Measurements from ENCODE around the gene CEBPG.
A peak's percentile ranks its signal among the peaks of the same experiment; 100 is the strongest.

Gene CEBPG

GRCh38 chr19:33366127-33366526 is 7.4 kb upstream of the CEBPG start:
- Histone ChIP-seq H3K4me1 (ENCODE audit: control insufficient read depth, insufficient read depth, low read length, poor library complexity, severe bottlenecking) (no peaks in the 10 kb centered on the region), H3K4me3 (ENCODE audit: insufficient read depth, low read depth, low read length, poor library complexity, severe bottlenecking) (no peak overlapping the region), H3K9me3 (ENCODE audit: control insufficient read depth, low read length) (no peaks in the 10 kb centered on the region), H3K36me3 (ENCODE audit: control insufficient read depth, insufficient read depth, low read length) (no peaks in the 10 kb centered on the region), H3K27me3 (replicated peaks; ENCODE audit: control insufficient read depth, insufficient read depth, low read length, poor library complexity, severe bottlenecking) (no peaks in the 10 kb centered on the region), H3K27ac (ENCODE audit: insufficient read depth, low read length, poor library complexity, severe bottlenecking) (no peak overlapping the region)
- no peak for DNase-seq

DNA sequence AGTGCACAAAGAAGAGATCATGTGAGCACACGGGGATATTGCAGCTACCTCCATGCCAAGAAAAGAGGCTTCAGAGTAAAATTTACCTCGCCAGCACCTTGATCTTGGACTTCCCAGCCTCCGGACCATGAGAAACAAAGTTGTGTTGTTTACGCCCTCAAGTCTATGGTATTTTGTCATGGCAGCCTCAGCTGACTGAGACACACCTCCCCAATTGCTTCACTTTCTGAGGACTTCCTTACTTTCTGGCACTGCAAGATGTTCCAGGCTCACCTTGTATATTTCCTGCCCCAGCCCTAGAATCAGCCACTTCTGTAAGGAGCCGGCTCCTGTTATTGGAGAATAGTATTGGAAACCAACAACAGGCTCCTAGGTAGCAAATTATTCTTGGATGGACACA is 6.6 kb upstream of the CEBPG start:
- no peak overlapping the region for H3K4me3 ChIP-seq (ENCODE audit: insufficient read depth, low read depth, low read length, poor library complexity, severe bottlenecking)
- H3K9me3 ChIP-seq (ENCODE audit: control insufficient read depth, low read length): no peaks in the 10 kb centered on the region
- no peaks in the 10 kb centered on the region for H3K36me3 ChIP-seq (ENCODE audit: control insufficient read depth, insufficient read depth, low read length)
- no peaks in the 10 kb centered on the region for H3K4me1 ChIP-seq (ENCODE audit: control insufficient read depth, insufficient read depth, low read length, poor library complexity, severe bottlenecking)
- H3K27ac ChIP-seq (ENCODE audit: insufficient read depth, low read length, poor library complexity, severe bottlenecking): no peak overlapping the region
- no peak for DNase-seq
- H3K27me3 ChIP-seq (replicated peaks; ENCODE audit: control insufficient read depth, insufficient read depth, low read length, poor library complexity, severe bottlenecking): no peaks in the 10 kb centered on the region

- Histone ChIP-seq H3K27me3 (replicated peaks; ENCODE audit: control insufficient read depth, insufficient read depth, low read length, poor library complexity, severe bottlenecking) (no peaks in the 10 kb centered on the region), H3K27ac (ENCODE audit: insufficient read depth, low read length, poor library complexity, severe bottlenecking) (no peak overlapping the region), H3K4me3 (ENCODE audit: insufficient read depth, low read depth, low read length, poor library complexity, severe bottlenecking) (no peak overlapping the region), H3K4me1 (ENCODE audit: control insufficient read depth, insufficient read depth, low read length, poor library complexity, severe bottlenecking) (peaks cover 4% of the 10 kb centered on the region), H3K9me3 (ENCODE audit: control insufficient read depth, low read length) (no peaks in the 10 kb centered on the region), H3K36me3 (ENCODE audit: control insufficient read depth, insufficient read depth, low read length) (no peaks in the 10 kb centered on the region)
- no peak for DNase-seq
Observed at GRCh38 chr19:33368074-33368864, 5.2 kb upstream of the CEBPG start.

GRCh38 chr19:33370783-33371182 is 2.7 kb upstream of the CEBPG start:
- DNase-seq: no peak
- H3K36me3 ChIP-seq (ENCODE audit: control insufficient read depth, insufficient read depth, low read length): no peaks in the 10 kb centered on the region
- H3K27me3 ChIP-seq (replicated peaks; ENCODE audit: control insufficient read depth, insufficient read depth, low read length, poor library complexity, severe bottlenecking): no peaks in the 10 kb centered on the region
- peaks cover 15% of the 10 kb centered on the region for H3K4me1 ChIP-seq (ENCODE audit: control insufficient read depth, insufficient read depth, low read length, poor library complexity, severe bottlenecking)
- H3K27ac ChIP-seq (ENCODE audit: insufficient read depth, low read length, poor library complexity, severe bottlenecking): no peak overlapping the region
- H3K4me3 ChIP-seq (ENCODE audit: insufficient read depth, low read depth, low read length, poor library complexity, severe bottlenecking): no peak overlapping the region
- no peaks in the 10 kb centered on the region for H3K9me3 ChIP-seq (ENCODE audit: control insufficient read depth, low read length)

DNA sequence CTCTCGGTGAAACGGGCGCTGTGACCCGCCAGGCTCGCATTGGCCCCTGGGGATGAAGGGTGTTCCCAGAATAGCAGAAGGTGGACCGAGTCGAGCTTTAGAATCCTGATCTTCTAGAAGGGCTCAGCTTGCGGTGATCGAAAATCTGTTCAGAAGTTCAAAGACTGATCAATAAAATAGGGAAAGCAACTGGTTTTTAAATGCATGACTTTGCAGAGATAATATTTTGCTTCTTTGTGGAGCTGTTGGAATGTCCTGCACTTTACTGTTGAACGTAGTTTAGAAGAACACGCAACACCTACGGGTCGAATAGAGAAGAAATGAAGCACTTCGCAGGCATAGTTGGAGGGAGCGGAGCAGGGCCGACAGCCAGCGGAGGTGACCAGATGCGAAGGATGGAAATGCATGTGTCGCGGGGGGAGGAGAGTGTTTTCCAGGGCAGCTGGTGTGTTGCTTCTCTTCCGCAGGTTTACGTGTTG is 766 bp downstream of the CEBPG start:
- peaks cover 4% of the 10 kb centered on the region for H3K36me3 ChIP-seq (ENCODE audit: control insufficient read depth, insufficient read depth, low read length)
- H3K9me3 ChIP-seq (ENCODE audit: control insufficient read depth, low read length): no peaks in the 10 kb centered on the region
- peak overlapping the region; percentile 61 for H3K27ac ChIP-seq (ENCODE audit: insufficient read depth, low read length, poor library complexity, severe bottlenecking)
- peaks cover 15% of the 10 kb centered on the region for H3K4me1 ChIP-seq (ENCODE audit: control insufficient read depth, insufficient read depth, low read length, poor library complexity, severe bottlenecking)
- H3K4me3 ChIP-seq (ENCODE audit: insufficient read depth, low read depth, low read length, poor library complexity, severe bottlenecking): peak overlapping the region; percentile 51
- DNase-seq: no peak
- no peaks in the 10 kb centered on the region for H3K27me3 ChIP-seq (replicated peaks; ENCODE audit: control insufficient read depth, insufficient read depth, low read length, poor library complexity, severe bottlenecking)

DNA sequence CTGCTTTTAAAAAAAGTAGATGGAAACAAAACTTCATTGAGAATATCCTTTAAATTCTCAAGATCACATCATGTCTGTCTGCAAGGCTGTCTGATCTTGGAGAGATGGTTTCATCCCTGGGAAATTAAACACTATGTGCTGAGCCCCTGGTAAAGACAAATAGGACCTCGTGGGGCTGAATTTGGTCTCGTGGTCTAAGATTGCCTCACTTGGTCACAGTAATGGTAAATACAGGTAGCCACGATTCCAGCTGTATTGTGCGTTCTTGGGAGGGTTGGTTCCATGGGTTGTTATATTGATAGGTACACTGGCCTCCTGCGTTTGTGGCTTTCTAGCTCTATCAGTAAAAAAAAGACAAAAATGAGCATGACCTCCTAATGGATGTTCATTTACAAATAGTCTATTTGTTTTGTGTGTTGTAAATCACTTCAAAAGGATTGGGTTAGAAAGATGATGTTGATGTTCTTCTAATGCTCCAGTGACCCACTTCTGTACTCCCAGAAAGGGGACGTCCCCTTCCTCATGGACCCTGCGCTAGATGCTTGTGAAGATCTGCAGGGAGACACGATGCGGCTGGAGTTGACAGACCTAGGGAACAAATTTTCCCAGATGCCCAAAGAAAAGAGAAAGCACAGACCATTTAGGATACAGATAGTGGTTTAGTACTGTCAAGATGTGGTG is 1.8 kb downstream of the CEBPG start:
- no peak overlapping the region for H3K27ac ChIP-seq (ENCODE audit: insufficient read depth, low read length, poor library complexity, severe bottlenecking)
- DNase-seq: no peak
- no peak overlapping the region for H3K4me3 ChIP-seq (ENCODE audit: insufficient read depth, low read depth, low read length, poor library complexity, severe bottlenecking)
- peaks cover 9% of the 10 kb centered on the region for H3K36me3 ChIP-seq (ENCODE audit: control insufficient read depth, insufficient read depth, low read length)
- H3K4me1 ChIP-seq (ENCODE audit: control insufficient read depth, insufficient read depth, low read length, poor library complexity, severe bottlenecking): peaks cover 15% of the 10 kb centered on the region
- no peaks in the 10 kb centered on the region for H3K9me3 ChIP-seq (ENCODE audit: control insufficient read depth, low read length)
- no peaks in the 10 kb centered on the region for H3K27me3 ChIP-seq (replicated peaks; ENCODE audit: control insufficient read depth, insufficient read depth, low read length, poor library complexity, severe bottlenecking)

DNA sequence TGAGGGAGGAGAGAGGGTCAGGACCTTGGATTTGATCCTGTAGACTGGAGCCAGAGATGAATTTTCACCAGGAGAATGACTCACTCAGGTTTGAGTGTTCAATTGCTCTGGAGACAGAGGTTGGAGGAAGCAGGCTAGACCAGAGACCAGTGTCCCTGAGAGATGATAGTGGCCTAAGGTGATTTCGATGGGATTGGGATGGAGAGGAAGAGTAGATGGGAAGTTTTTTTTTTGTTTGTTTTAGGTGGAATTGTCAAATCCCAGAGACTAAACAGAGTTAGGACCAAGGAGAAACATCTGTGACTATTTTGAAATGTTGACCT is 2.3 kb downstream of the CEBPG start:
- Histone ChIP-seq H3K27ac (ENCODE audit: insufficient read depth, low read length, poor library complexity, severe bottlenecking) (no peak overlapping the region), H3K9me3 (ENCODE audit: control insufficient read depth, low read length) (no peaks in the 10 kb centered on the region), H3K36me3 (ENCODE audit: control insufficient read depth, insufficient read depth, low read length) (peaks cover 9% of the 10 kb centered on the region), H3K4me3 (ENCODE audit: insufficient read depth, low read depth, low read length, poor library complexity, severe bottlenecking) (no peak overlapping the region), H3K4me1 (ENCODE audit: control insufficient read depth, insufficient read depth, low read length, poor library complexity, severe bottlenecking) (peaks cover 15% of the 10 kb centered on the region), H3K27me3 (replicated peaks; ENCODE audit: control insufficient read depth, insufficient read depth, low read length, poor library complexity, severe bottlenecking) (no peaks in the 10 kb centered on the region)
- DNase-seq: no peak

GRCh38 chr19:33376423-33376822 is 2.9 kb downstream of the CEBPG start:
- H3K27ac ChIP-seq (ENCODE audit: insufficient read depth, low read length, poor library complexity, severe bottlenecking): no peak overlapping the region
- no peaks in the 10 kb centered on the region for H3K27me3 ChIP-seq (replicated peaks; ENCODE audit: control insufficient read depth, insufficient read depth, low read length, poor library complexity, severe bottlenecking)
- peaks cover 13% of the 10 kb centered on the region for H3K36me3 ChIP-seq (ENCODE audit: control insufficient read depth, insufficient read depth, low read length)
- peaks cover 15% of the 10 kb centered on the region for H3K4me1 ChIP-seq (ENCODE audit: control insufficient read depth, insufficient read depth, low read length, poor library complexity, severe bottlenecking)
- no peak overlapping the region for H3K4me3 ChIP-seq (ENCODE audit: insufficient read depth, low read depth, low read length, poor library complexity, severe bottlenecking)
- DNase-seq: no peak
- H3K9me3 ChIP-seq (ENCODE audit: control insufficient read depth, low read length): no peaks in the 10 kb centered on the region

- no peak overlapping the region for H3K27ac ChIP-seq (ENCODE audit: insufficient read depth, low read length, poor library complexity, severe bottlenecking)
- no peaks in the 10 kb centered on the region for H3K27me3 ChIP-seq (replicated peaks; ENCODE audit: control insufficient read depth, insufficient read depth, low read length, poor library complexity, severe bottlenecking)
- H3K9me3 ChIP-seq (ENCODE audit: control insufficient read depth, low read length): no peaks in the 10 kb centered on the region
- DNase-seq: no peak
- no peak overlapping the region for H3K4me3 ChIP-seq (ENCODE audit: insufficient read depth, low read depth, low read length, poor library complexity, severe bottlenecking)
- peaks cover 15% of the 10 kb centered on the region for H3K4me1 ChIP-seq (ENCODE audit: control insufficient read depth, insufficient read depth, low read length, poor library complexity, severe bottlenecking)
- peaks cover 13% of the 10 kb centered on the region for H3K36me3 ChIP-seq (ENCODE audit: control insufficient read depth, insufficient read depth, low read length)
Observed at GRCh38 chr19:33376941-33377557, 3.5 kb downstream of the CEBPG start.
